H9 (cell line): ENCODE data around the gene STAG2. TPM values are rescaled to one million over a fixed set of nuclear protein-coding genes. Genes with fewer than 3 reads are reported as not detected.

ENCODE experiments used
- DNase-seq: peaks from one replicate; pipeline ENCODE4 v3.0.0-alpha.2; 2017
- H2AFZ ChIP-seq: one replicate; pipeline ENCODE4 v1.6.1; 2013; ENCODE audit warnings: mild to moderate bottlenecking, low read length, control low read depth, moderate library complexity
- H2AK5ac ChIP-seq: 2 replicates; pipeline ENCODE4 v1.6.1; 2013; ENCODE audit warnings: low read length, control low read depth, mixed read lengths; ENCODE audit not compliant: insufficient read length
- H2BK120ac ChIP-seq: one replicate; pipeline ENCODE4 v1.6.1; 2013; ENCODE audit warnings: low read depth, mild to moderate bottlenecking, low read length, control low read depth, inconsistent platforms; ENCODE audit not compliant: poor library complexity, severe bottlenecking
- H2BK12ac ChIP-seq: 2 replicates; pipeline ENCODE4 v1.6.1; 2013; ENCODE audit warnings: low read length, control low read depth, mixed read lengths, low read depth; ENCODE audit not compliant: insufficient read length
- H2BK15ac ChIP-seq: 2 replicates; pipeline ENCODE4 v1.6.1; 2013; ENCODE audit warnings: low read depth, low read length, control low read depth
- H2BK20ac ChIP-seq: one replicate; pipeline ENCODE4 v1.6.1; 2013; ENCODE audit warnings: low read depth, mild to moderate bottlenecking, low read length, control low read depth, inconsistent platforms; ENCODE audit not compliant: poor library complexity, severe bottlenecking
- H2BK5ac ChIP-seq: 2 replicates; pipeline ENCODE4 v1.6.1; 2013; ENCODE audit warnings: low read length, control low read depth, mixed read lengths; ENCODE audit not compliant: insufficient read length
- H3K14ac ChIP-seq: 2 replicates; pipeline ENCODE4 v1.6.1; 2013; ENCODE audit warnings: low read length, control low read depth; ENCODE audit not compliant: insufficient read depth
- H3K18ac ChIP-seq: 2 replicates; pipeline ENCODE4 v1.6.1; 2013; ENCODE audit warnings: low read depth, mild to moderate bottlenecking, mixed read lengths, low read length, control low read depth; ENCODE audit not compliant: insufficient read length
- H3K23ac ChIP-seq: 2 replicates; pipeline ENCODE4 v1.6.1; 2013; ENCODE audit warnings: low read length, control low read depth, mixed read lengths, low read depth; ENCODE audit not compliant: insufficient read length
- H3K23me2 ChIP-seq: 2 replicates; pipeline ENCODE4 v1.6.1; 2013; ENCODE audit warnings: low read depth, mild to moderate bottlenecking, mixed read lengths, low read length, control low read depth; ENCODE audit not compliant: insufficient read length, poor library complexity, severe bottlenecking
- H3K27ac ChIP-seq: 2 replicates; pipeline ENCODE4 v1.5.1; 2013; ENCODE audit warnings: low read length, control low read depth, mixed read lengths, low read depth; ENCODE audit not compliant: insufficient read length
- H3K27me3 ChIP-seq: 2 replicates; pipeline ENCODE4 v1.6.1; 2013; ENCODE audit warnings: low read length, control low read depth, inconsistent platforms; ENCODE audit not compliant: insufficient read depth
- H3K4ac ChIP-seq: 2 replicates; pipeline ENCODE4 v1.6.1; 2013; ENCODE audit warnings: low read depth, mild to moderate bottlenecking, control low read depth, inconsistent platforms, low read length, moderate library complexity
- H3K4me1 ChIP-seq: 2 replicates; pipeline ENCODE4 v1.6.1; 2013; ENCODE audit warnings: low read length, control low read depth, inconsistent platforms; ENCODE audit not compliant: insufficient read depth
- H3K4me2 ChIP-seq: 2 replicates; pipeline ENCODE4 v1.6.1; 2013; ENCODE audit warnings: low read length, control low read depth, mixed read lengths; ENCODE audit not compliant: insufficient read length, insufficient read depth
- H3K56ac ChIP-seq: 2 replicates; pipeline ENCODE4 v1.6.1; 2013; ENCODE audit warnings: low read depth, mild to moderate bottlenecking, mixed read lengths, low read length, control low read depth; ENCODE audit not compliant: insufficient read length
- H3K79me1 ChIP-seq: 2 replicates; pipeline ENCODE4 v1.6.1; 2013; ENCODE audit warnings: low read depth, mild to moderate bottlenecking, moderate library complexity, low read length, control low read depth, inconsistent platforms; ENCODE audit not compliant: insufficient read depth, poor library complexity, severe bottlenecking
- H3K79me2 ChIP-seq: 2 replicates; pipeline ENCODE4 v1.6.1; 2013; ENCODE audit warnings: low read length, control low read depth, inconsistent platforms; ENCODE audit not compliant: insufficient read depth
- H3K9ac ChIP-seq: 2 replicates; pipeline ENCODE4 v1.6.1; 2013; ENCODE audit warnings: low read length, control low read depth, mixed read lengths; ENCODE audit not compliant: insufficient read length; ENCODE audit errors: extremely low read depth
- H3K9me3 ChIP-seq: one replicate; pipeline ENCODE4 v1.6.1; 2013; ENCODE audit warnings: low read depth, low read length, inconsistent platforms; ENCODE audit not compliant: control insufficient read depth
- H3T11ph ChIP-seq: one replicate; pipeline ENCODE4 v1.6.1; 2013; ENCODE audit warnings: mild to moderate bottlenecking, low read length, control low read depth, inconsistent platforms
- H4K20me1 ChIP-seq: one replicate; pipeline ENCODE4 v1.6.1; 2013; ENCODE audit not compliant: control insufficient read depth, insufficient read length, insufficient read depth
- H4K5ac ChIP-seq: 2 replicates; pipeline ENCODE4 v1.6.1; 2013; ENCODE audit warnings: low read depth, mild to moderate bottlenecking, mixed read lengths, low read length, control low read depth; ENCODE audit not compliant: insufficient read length
- H4K8ac ChIP-seq: replicated peaks from 2 replicates; pipeline ENCODE4 v1.6.1; 2013; ENCODE audit warnings: low read length, control low read depth, mixed read lengths, low read depth; ENCODE audit not compliant: insufficient read length
- H4K91ac ChIP-seq: 2 replicates; pipeline ENCODE4 v1.6.1; 2013; ENCODE audit warnings: low read depth, mild to moderate bottlenecking, moderate library complexity, mixed read lengths, low read length, control low read depth; ENCODE audit not compliant: insufficient read length
- H3K27ac Mint-ChIP-seq, 3 experiments: 2 replicates in 2 of 3; 3 replicates in 1 of 3; pipeline ENCODE4 v1.8.0; 2020 to 2021; ENCODE audit warnings: mixed read lengths in 3 of 3, mild to moderate bottlenecking in 1 of 3, moderate library complexity in 1 of 3
- H3K27me3 Mint-ChIP-seq: 2 replicates; pipeline ENCODE4 v1.8.0; 2021; ENCODE audit warnings: low read depth, mild to moderate bottlenecking, moderate library complexity, mixed read lengths
- H3K36me3 Mint-ChIP-seq, 3 experiments: 2 replicates in 2 of 3; 3 replicates in 1 of 3; pipeline ENCODE4 v1.8.0; 2020 to 2021; ENCODE audit warnings: low read depth in 3 of 3, mixed read lengths in 3 of 3; ENCODE audit not compliant: insufficient read depth in 1 of 3
- H3K4me1 Mint-ChIP-seq, 2 experiments: 2 replicates each; pipeline ENCODE4 v1.8.0; 2020; ENCODE audit warnings: mixed read lengths in 2 of 2
- H3K4me3 Mint-ChIP-seq, 2 experiments: 2 replicates in 1 of 2; 3 replicates in 1 of 2; pipeline ENCODE4 v1.8.0; 2020 to 2021; ENCODE audit warnings: mild to moderate bottlenecking in 2 of 2, mixed read lengths in 2 of 2, moderate library complexity in 1 of 2
- H3K9me3 Mint-ChIP-seq, 2 experiments: 2 replicates in 1 of 2; 3 replicates in 1 of 2; pipeline ENCODE4 v1.8.0; 2020; ENCODE audit warnings: mild to moderate bottlenecking in 2 of 2, mixed read lengths in 2 of 2, moderate library complexity in 1 of 2
- CTCF ChIP-seq: fragments of 200-600 bp; sonication (generic); conservative IDR thresholded peaks from 3 replicates; pipeline ENCODE4 v1.8.0; 2021; ENCODE audit warnings: antibody characterized with exemption, mild to moderate bottlenecking
- WGBS: extraction: QIAGEN DNeasy Blood & Tissue Kit; methylation state at CpG from one replicate; pipeline ENCODE4 v1.1.7; 2013; ENCODE audit warnings: missing lambda C conversion rate, low lambda C conversion rate, mixed read lengths; ENCODE audit not compliant: insufficient read length; ENCODE audit errors: extremely low coverage; 5-methylcytosine and 5-hydroxymethylcytosine counted together
- total RNA-seq: library from RNA; stranded (reverse); gene quantifications from 2 replicates; pipeline ENCODE4 v1.2.1, GENCODE V29; 2021

STAG2 gene
- total RNA-seq, 1 experiment from 2014 or later = 81.6 TPM

GRCh38 chrX:123967497-123967896, 6.0 kb downstream of the STAG2 start:
- TF ChIP-seq CTCF = no peak
- Histone ChIP-seq H2BK12ac (no peak overlapping the region), H2BK5ac (no peak overlapping the region), H3K79me2 (peaks cover 37% of the 10 kb centered on the region; the same call in 1 of the 2 replicates), H2AFZ (no peak overlapping the region), H3K4ac (no peak overlapping the region), H3K27ac (no peak overlapping the region), H4K91ac (no peak overlapping the region), H4K5ac (no peak overlapping the region), H3K14ac (no peak overlapping the region), H4K20me1 (no peaks in the 10 kb centered on the region), H2BK120ac (no peak overlapping the region), H3K23ac (no peak overlapping the region), H3K4me1 (no peaks in the 10 kb centered on the region; the same call in 1 of the 2 replicates), H3K56ac (no peak overlapping the region), H3K18ac (no peak overlapping the region), H3K27me3 (no peaks in the 10 kb centered on the region), H4K8ac (no peak overlapping the region), H3K79me1 (no peaks in the 10 kb centered on the region), H3K23me2 (peaks cover 3% of the 10 kb centered on the region), H3K4me2 (no peak overlapping the region), H2BK15ac (no peak overlapping the region), H3T11ph (no peak overlapping the region), H3K9me3 (peaks cover 10% of the 10 kb centered on the region), H2BK20ac (no peak overlapping the region), H3K9ac (no peak overlapping the region), H2AK5ac (no peak overlapping the region)
- Mint-ChIP-seq H3K4me1 (peaks cover 16 to 43% of the 10 kb centered on the region in 2 experiments), H3K4me3 (no peak overlapping the region), H3K27ac (no peak overlapping the region), H3K36me3 (peaks cover 6 to 18% (median 15%) of the 10 kb centered on the region in 3 experiments), H3K9me3 (peaks cover 9 to 78% of the 10 kb centered on the region in 2 experiments), H3K27me3 (no peaks in the 10 kb centered on the region)
- no CpG with 5 or more reads among the region's 7 CpGs for WGBS
- no peak for DNase-seq
